Breast epithelium (tissue), 3 donors: ENCODE data around the gene HLA-DPA1.

Source experiments
- POLR2A ChIP-seq: fragments of 450-650 bp; IDR thresholded peaks from one replicate; pipeline ENCODE4 v1.6.1; 2016; ENCODE audit warnings: antibody characterized with exemption, mild to moderate bottlenecking, moderate library complexity
- POLR2AphosphoS5 ChIP-seq, 3 donors: sonication (generic); formaldehyde crosslinking; IDR thresholded peaks; one replicate each; pipeline ENCODE4 v1.6.1; 2017; ENCODE audit warnings: antibody characterized with exemption in 3 of 3

- TF ChIP-seq POLR2AphosphoS5 (IDR thresholded peaks at IDR 0.05), result no peak
- TF ChIP-seq POLR2A, result no peak
Observed at GRCh38 chr6:33078442-33078841, 5.0 kb upstream of the HLA-DPA1 start.
